HG02678 (cell line): ENCODE results near the gene HBB.

ENCODE experiments used
- ATAC-seq: cut with Tn5 transposase; IDR thresholded peaks from one replicate; pipeline ENCODE4 v1.9.1; 2021; ENCODE audit warnings: mild to moderate bottlenecking, moderate library complexity; ENCODE audit not compliant: unreplicated experiment

The HBB gene

GRCh38 chr11:5228124-5228523 lies 1.3 kb upstream of the HBB start:
- no peak for ATAC-seq

GRCh38 chr11:5227681-5228080 lies 810 bp upstream of the HBB start:
- ATAC-seq, result no peak

- no peak for ATAC-seq
These were observed 1.4 kb downstream of the HBB start for GRCh38 chr11:5225480-5225871.

- no peak for ATAC-seq
These were observed 2.1 kb downstream of the HBB start for GRCh38 chr11:5224538-5225479.

GRCh38 chr11:5223686-5224085 lies 3.2 kb downstream of the HBB start:
- no peak for ATAC-seq

- ATAC-seq, result no peak
These were observed 3.7 kb downstream of the HBB start for GRCh38 chr11:5223146-5223545.

- ATAC-seq, result no peak
These were observed 16.4 kb downstream of the HBB start for GRCh38 chr11:5210376-5210885.

GRCh38 chr11:5204787-5205186 lies 22.1 kb downstream of the HBB start:
- peak; percentile 86 for ATAC-seq

GRCh38 chr11:5203366-5203765 lies 23.5 kb downstream of the HBB start:
- ATAC-seq, result no peak

GRCh38 chr11:5200582-5200981 lies 26.3 kb downstream of the HBB start, which contains the start of gene OR51V1:
Gene OR51V1, minus strand, starts transcription at chr11:5200682. Its CDS starts 0 bp downstream, at chr11:5200682.
- no peak for ATAC-seq

- ATAC-seq, result no peak
These were observed 28.6 kb downstream of the HBB start for GRCh38 chr11:5198285-5198684.

GRCh38 chr11:5197536-5197935 lies 29.3 kb downstream of the HBB start:
- ATAC-seq, result no peak

GRCh38 chr11:5196731-5197130 lies 30.1 kb downstream of the HBB start:
- no peak for ATAC-seq

- no peak for ATAC-seq
These were observed 30.8 kb downstream of the HBB start for GRCh38 chr11:5196067-5196466.

GRCh38 chr11:5192738-5193137 lies 34.1 kb downstream of the HBB start:
- no peak for ATAC-seq

- no peak for ATAC-seq
These were observed 38.7 kb downstream of the HBB start for GRCh38 chr11:5188201-5188600.

- ATAC-seq, result no peak
These were observed 48.6 kb downstream of the HBB start for GRCh38 chr11:5178046-5178837.
